ENCODE data around the gene SLC25A47.
"Not testable (repeated sequence)": the region's sequence is repeated elsewhere in the genome, so short reads cannot be mapped to it uniquely, and the experiment has no call there.

Gene SLC25A47

DNA sequence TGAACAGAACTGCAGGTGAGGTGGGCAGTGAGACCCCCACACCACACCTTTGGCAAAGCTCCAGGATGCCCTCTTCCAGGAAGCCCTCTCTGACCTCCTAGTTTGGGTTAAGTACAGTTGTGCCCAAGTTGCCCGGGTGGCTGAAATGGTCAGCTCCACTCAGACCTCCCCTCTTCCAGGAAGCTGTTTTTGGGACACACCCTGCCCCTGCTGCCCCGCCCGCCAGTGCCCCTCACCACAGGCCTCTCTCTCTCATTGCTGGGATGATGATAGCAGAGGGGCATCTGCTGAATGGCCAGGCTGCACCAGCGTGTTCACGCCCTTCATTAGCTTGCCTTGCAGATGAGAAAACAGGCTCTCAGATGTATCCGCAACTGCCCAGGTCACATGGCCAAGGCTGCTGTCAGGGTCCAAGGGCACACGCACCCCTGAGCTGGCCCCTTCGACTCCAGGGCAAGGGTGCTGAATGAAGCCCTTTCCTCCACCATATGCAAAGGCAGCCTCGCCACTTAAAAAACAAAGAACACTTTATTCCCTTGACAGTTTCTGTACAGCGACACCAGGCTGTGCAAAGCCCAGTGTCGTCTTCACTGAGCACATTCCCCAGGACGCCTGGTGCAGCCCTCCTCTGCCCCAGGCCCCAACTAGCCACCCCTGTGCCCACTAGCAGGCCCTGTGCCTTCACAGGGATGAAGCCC lies 32.4 kb upstream of the SLC25A47 start:
- no peak for DNase-seq (ENCODE audit: low read depth in 3 of 3)

DNA sequence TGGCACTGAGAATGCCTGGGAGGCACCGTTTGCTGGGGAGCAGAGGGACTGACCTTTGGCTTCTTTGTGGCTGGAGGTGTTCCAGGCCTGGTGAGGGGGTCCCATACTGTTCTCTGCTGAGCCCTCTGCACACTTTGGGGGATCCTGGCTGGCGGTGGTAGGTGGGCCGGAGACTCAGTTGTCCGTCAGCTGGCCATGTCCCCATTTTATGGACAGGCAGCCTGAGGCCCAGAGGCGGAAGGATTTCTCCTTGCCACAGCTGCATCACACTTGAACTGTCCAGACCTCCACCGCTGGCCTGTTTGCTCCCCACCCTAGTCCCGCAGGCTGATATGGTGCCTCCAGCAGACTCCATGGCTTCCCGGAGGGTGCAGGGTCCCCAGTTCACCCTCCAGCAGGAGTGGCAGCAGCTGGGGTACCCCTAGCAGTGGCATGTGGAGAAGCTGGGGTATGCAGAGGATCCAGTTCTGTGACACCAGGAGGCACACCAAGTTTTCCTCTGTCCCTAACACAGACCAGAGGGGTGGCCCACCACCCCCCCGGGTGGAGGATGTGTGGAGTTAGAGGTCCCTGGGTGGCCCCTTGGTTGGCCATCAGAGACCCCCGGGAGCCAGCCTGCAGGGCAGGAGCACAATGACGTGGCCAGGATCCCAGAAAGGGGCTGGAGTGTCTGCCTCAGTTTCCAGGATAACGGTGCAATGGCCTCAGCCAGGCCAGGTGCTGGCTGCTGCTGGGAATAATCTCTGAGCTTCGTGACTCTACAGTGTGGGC lies 31.6 kb upstream of the SLC25A47 start:
- DNase-seq (ENCODE audit: low read depth in 3 of 3), result no peak

DNA sequence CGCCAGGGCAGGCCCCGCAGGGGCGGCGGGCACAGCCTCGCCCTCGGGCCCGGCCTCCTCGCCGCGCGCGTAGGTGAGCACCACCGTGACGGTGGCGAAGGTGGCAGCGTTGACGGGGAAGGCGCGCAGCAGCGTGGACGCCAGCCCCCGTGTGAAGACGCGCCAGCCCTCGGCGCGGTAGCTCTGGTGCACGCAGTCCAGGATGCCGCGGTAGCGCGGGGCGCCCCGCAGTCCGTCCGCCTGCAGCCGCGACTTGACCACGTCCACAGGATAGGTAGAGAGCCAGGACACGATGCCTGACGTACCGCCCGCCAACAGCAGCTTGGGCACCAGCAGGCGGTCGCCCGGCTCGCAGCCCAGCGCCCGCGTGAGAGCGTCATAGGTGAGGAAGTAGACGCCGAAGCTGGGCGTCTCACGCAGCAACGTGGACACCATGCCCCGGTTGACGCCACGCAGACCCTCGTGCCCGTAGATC lies 30.8 kb upstream of the SLC25A47 start:
- DNase-seq (ENCODE audit: low read depth in 3 of 3), result no peak

DNA sequence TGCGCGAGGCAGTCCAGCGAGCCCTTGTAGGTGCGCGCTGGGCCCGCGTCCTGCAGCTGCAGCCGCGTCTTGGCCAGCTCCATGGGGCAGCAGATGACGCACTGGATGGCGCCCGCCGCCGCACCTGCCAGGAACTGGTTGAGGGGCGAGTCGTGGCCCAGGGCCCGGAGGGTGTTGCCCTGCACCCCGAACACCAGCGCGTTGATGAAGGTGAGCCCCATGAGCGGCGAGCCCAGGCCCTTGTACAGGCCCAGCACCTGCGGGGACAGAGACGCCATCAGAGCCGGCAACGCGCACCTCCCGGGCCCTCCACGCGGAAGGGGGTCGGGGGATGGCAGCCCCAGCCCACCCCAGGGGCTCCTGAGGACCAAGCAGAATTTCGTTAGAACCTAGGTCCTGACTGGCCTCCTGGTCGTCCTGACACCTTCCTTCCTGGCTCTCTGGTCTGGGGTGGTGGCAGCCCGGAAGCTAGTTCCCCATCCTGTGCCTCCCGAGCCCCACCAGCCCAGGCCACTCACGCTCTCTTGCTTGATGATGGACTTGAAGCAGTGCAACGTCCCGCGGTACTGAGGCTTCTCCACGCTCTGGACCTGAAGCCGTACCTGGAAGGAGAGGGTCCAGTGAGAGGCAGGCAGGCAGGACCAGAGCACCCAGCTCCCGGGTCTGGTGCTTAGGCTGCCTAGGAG lies 30.2 kb upstream of the SLC25A47 start:
- DNase-seq (ENCODE audit: low read depth in 3 of 3), result no peak

DNA sequence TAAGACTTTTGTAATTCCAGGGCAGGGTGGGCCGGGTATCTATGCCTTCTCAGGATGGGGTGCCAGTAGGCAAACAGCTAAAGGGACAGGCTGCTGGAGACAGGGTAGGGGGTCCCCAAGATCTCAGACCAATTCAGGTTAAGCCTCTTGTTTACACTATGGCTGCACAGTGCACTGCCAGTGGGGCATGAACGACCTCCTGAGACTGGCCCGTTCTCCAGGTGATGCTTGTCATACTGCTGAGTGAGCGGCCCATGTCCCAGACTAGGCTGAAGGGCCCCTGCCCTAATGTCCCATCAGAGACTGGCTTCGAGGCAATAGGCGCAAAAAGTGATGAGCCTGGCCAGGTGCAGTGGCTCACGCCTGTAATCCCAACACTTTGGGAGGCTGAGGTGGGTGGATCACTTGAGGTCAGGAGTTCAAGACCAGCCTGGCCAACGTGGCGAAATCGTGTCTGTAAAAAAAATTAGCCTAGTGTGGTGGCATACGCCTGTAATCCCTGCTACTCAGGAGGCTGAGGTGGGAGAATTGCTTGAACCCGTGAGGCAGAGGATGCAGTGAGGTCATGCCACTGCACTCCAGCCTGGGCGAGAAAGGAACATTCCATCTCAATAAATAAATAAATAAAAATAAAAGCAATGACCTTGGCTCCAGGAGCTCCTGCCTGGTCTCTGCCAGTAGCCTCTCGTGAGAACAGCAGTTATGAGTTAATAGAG lies 29.5 kb upstream of the SLC25A47 start:
- DNase-seq (ENCODE audit: low read depth in 3 of 3), result no peak

DNA sequence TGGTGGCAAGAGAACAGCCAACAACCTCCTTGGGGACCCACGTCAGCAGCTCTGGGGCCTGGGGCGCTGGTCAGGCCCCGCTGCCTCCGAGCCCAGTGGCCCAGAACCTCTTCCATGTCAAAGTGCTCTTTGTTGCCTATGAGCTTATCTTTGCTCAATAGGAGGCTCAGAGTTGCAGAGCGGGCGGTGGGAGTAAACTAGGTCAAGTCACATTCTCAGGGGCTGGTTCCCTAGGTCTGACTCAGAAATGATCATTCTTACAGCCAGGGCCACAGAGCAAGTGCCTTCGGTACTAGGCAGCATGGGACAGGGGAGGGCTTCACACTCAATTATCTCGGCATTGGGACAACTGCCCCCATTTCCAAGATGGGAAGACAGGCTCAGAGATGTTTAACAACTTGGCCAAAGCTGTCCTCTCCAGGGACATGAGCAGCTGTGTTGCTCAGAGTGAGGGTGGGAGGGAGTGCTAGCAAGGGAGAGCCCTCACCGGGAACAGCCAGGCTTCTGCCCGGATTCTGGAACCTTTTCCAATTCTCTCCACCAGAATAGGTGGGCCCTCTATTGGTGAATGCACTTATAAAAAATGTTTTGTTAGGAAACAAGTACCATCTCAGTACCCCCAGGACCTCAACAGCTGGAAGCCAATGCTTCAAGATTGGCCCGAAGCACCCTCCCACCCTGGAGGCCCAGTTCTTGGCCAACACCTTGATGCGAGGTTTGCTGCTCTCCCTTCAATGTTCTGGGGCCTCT lies 28.8 kb upstream of the SLC25A47 start:
- no peak for DNase-seq (ENCODE audit: low read depth in 3 of 3)

DNA sequence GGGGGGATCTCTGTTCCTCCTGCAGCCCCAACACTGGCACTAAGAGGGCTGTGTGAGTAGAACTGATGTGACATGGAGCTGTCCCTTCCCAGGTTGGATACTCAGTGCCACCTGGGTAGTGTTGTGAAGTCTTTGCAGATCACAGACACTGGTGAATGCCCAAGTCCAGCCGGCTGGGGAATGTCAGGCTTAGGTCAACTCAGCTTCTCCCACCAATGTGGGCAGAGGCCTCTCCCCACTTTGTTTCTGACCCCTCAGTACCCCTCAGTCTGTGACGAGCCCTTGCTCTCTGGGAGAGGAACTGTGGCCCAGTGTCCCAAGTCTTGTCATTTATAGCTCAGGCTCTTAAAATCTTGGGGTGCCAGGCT lies 28.2 kb upstream of the SLC25A47 start:
- no peak for DNase-seq (ENCODE audit: low read depth in 3 of 3)

DNA sequence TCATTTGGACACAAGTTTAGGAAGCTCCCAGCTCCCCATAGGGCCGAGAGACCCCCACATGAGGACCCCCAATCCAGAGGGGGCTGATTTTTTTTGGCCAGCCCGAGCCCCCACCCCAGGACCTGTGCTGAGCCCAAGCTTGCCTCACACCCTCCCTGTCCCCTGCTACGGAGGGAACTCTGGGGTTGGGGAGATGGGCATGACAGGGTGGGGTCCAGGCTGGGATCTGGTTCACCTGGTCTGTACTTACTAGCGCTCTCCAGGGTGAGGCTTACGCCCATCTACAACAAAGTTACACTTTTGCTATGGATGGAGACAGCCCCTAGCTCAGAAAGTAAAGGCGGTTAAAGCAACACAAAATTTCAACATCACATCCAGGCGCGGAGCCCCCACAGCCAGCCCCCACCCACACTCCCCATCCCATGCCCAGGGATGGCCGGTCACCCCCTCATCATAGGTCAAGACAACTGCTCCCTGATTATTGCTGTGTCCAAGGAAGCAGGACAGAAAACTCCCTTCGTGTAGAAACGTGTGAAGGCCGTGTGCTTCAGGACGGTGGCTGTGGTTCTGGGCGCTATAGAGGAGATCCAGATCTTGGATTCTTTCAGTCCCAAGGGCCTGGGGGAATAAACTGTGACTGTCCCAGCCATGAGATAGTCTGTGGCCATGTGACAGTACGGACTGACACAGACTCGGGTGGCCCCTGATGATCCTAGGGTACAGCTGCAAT lies 27.6 kb upstream of the SLC25A47 start:
- DNase-seq (ENCODE audit: low read depth in 3 of 3), result no peak

DNA sequence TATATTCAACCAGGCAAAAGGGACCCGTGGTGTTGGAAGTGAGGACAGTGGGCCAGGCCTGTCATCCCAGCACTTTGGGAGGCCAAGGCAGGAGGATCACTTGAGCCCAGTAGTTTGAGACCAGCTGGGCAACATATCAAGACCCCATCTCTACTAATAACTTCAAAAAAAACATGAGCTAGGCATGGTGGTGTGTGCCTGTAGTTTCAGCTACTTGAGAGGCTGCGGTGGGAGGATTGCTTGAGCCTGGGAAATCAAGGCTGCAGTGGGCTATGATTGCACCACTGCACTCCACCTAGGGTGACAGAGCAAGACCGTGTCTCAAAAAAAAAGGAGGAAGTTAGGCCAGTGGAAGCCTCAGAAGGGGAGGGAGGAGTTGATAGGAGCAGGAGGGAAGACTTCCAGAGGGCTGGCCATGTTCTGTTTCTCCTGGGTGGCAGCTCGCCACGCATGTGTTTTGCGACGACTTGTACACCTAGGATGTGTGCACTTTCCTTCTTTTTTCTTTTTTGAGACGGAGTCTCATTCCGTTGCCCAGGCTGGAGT lies 27.0 kb upstream of the SLC25A47 start:
- no peak for DNase-seq (ENCODE audit: low read depth in 3 of 3)

DNA sequence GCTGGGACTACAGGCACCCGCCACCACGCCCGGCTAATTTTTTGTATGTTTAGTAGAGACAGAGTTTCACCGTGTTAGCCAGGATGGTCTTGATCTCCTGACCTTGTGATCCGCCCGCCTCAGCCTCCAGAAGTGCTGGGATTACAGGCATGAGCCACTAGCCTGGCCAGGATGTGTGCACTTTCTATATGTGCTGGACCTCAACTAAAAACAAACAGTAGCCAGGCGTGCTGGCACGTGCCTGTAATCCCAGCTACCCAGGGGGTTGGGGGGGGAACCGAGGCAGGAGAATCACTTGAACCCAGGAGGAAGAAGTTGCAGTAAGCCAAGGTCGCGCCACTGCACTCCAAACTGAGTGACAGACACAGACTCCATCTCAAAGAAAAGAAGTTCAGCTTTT lies 26.4 kb upstream of the SLC25A47 start:
- DNase-seq (ENCODE audit: low read depth in 3 of 3), result not testable (repeated sequence)

DNA sequence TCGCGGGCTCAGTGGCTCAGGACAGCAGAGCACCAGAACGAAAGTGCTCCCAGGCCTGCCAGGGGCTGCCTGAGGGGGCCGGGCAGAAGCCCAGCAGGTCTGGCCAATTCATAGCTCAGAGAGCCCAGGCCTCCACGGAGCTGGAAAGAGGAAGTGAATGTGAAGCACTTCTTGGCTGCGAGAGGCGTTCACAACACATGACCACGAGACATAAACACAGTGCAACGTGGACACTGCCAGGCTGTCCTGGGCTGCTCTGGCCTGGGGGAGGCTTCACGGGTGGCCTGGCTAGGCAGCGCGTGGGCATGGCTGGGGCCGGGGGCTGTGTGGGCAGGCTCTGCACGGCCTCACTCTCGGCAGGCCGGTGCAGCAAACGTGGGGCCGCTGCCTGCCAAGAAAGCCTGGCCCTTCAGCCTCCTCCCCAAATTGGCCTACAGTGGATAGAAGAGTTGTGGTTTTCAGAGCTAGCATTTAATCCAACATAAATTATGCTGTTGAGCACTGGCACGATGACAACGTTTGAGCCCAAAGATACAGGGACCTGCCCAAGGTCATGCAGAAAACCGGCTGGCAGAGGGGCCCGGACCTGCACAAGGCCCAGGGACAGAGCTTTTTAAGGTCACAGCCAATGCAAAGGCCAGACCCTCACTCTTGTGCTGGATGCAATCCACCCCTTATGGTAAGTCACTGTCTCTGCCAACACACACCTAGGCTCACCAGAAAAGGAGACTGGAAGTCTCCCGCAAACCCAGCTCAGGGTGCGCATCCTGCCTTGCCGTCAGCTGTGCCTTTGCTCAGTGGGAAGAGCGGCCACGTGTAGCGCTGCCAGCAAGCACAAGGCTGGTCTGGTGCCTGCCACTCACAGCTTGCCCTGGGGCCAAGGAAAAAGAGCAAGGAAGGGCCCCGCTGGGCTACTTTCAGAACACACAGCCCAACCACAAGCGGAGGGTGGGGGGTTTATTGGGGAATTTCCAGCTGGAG lies 25.5 kb upstream of the SLC25A47 start:
- DNase-seq (ENCODE audit: low read depth in 3 of 3), result no peak

DNA sequence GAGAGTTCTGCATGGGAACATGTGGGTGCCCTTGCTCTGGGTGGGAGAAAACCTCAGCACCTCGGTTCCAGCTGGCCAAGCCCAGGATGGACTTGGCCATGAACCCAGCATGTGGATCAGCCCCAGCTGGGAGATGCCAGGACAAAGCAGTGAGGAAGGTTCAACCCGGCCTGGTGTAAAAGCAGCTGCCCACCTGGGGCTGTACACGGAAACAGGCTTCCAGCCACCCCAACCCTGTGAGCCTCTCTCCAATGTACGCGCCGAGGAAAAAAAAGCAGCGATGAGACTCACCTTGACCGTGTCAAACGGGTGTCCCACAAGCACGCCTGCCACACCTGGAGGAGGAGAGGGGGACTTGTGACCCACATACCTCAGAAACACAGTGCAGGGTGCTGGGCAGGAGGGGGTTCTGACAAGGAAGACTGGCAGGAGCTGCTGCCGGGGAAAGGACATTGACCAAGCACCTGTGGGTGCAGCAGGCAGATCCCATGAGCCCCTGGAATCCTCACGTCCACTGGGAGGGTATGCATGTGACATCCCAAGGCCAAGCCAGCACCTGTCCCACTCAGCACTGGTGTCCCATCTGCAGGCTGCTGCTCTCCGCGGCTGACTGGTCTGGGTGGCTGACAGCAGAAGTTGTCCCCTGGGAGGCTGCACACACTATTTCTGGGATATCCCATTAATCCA lies 24.4 kb upstream of the SLC25A47 start:
- DNase-seq (ENCODE audit: low read depth in 3 of 3), result no peak

DNA sequence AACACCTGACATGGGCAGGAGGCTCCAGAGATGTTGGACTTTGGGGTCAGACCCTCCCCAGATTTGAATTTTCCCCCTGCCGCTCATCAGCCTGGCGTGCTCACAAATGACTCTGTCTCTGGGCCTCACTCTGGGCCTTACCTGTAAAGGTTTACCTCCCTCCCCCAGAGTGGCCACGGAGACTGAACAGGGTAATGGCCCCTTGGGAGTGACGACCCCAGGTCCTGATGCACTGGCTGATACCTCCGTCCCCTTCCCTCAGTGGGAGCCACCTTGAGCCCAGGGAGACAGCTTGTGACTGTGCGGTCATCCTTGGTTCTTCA lies 23.9 kb upstream of the SLC25A47 start:
- no peak for DNase-seq (ENCODE audit: low read depth in 3 of 3)

DNA sequence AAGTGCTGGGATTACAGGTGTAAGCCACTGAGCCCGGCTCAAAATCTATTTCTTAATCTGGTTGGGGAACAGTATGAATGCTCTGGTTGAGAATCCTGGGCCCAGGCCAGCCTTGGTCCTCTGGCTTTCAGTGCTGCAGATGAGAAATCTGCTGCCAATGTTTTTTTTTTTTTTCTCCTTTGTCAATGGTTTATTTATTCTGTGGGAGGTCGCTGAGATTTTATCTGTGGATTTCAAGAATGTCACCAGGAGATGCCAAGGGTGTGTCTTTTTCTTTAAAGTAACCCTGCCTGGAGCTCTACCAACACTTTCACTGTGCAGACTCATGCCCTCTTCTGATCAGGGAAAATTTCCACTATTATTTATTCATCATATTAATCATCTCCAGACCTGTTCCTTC lies 20.5 kb upstream of the SLC25A47 start:
- DNase-seq (ENCODE audit: low read depth in 3 of 3), result no peak

DNA sequence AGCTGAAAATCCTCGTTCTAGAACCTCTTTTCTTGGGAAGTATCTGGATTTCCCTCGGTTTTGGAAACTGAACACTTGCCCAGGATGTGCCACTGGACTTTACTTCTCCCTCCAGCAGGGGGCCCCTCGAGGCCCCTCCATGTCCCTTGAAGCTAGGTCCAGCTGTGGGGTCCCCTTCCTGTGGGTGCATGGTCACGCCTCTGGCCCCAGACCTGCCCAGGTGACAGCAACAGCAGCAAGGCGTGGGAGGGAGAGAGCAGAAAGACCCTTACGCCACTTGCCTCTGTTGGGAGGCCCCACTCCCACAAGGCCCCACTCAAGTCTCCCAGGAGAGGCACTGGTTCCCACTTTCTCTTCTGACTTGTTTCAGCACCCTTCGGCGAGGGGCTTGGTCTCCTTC lies 20.0 kb upstream of the SLC25A47 start:
- no peak for DNase-seq (ENCODE audit: low read depth in 3 of 3)

DNA sequence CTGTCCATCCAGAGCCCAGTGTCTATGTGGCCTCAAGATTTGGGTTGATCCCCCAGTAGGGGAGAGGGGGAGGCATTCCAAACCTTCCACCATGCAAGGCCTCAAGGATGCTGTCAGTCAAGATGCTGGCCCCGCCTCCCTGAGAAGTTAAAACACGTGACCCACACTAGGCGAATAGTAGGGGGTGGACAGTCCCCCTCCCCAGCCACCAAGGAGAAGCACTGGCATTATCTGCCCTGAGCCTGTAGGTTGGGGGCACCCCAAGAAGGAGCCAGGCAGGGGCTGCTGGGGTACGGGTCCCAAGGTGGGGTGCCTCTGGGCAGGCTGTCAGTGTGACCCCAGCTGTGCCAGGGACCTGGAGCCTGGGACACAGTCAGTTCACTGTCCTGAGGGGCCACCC lies 19.2 kb upstream of the SLC25A47 start:
- DNase-seq (ENCODE audit: low read depth in 3 of 3), result no peak

DNA sequence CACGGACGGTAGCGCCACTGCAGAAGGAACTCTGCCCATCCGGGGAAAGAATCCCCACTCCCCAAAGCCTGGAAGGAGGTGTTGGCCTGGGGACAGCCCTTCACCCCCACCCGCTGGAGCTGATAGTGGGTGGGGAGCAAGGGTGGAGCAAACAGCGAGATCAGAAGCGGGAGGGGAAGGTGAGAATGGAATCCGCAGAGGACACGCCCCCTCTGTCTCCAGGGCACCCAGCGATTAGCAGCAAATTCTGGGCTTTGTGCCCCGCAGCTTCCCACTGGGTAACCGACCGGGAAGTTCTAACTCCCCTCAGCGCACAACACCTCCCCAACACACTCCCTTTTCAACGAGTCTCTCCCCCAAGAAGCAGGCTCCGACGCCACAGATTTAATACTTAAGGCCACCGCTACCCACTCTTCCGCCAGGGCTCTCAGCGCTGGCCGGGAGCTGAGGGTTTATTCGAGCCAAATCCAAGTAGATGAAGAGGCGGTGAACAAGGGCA lies 18.3 kb upstream of the SLC25A47 start:
- DNase-seq (ENCODE audit: low read depth in 3 of 3), result no peak

DNA sequence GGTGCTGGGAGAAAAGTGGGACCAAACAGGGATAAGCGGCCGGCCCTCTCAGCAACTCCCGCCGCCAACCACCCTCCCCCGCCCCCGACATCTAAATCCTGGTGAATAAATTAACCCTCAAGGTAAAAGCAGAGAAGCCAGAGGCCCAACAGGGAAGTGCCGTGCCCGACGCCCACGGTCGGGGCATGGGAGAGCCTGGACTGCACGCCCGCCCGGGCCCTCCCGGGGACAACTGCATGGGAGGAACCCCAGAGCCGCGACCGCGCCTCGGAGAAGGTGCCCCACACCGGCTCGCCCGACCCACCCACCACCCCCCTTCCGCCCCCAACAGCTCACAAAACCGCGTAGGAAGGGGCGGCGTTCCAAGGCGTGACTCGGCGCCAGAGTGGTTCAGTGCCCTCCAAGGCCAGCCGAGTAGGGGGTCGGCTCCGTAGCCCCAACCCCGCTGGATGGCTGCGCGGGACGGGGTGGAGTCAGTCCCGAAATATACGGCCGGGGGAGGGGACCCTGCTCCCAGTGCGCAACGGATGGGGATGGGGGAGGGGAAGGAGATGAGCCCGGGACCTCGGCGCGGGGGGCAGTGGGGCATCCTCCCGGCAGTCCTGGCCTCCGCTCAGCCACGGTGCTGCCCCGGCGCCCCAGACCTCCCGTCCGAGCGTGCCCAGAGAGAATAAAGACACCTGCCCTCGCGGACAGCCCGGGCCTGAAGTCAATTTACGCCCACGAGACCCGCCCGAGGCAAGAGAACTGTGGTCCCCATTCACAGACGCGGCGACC lies 17.6 kb upstream of the SLC25A47 start:
- DNase-seq (ENCODE audit: low read depth in 3 of 3), result peak in 1 of 3 experiments; percentile 35
